Measurements from ENCODE around the gene RUFY1. TPM values are rescaled to one million over a fixed set of nuclear protein-coding genes. Genes with fewer than 3 reads are reported as not detected.

The RUFY1 gene
- polyA plus RNA-seq, 1 donor from 2014 or later, result 31.3 TPM

- H3K79me2 ChIP-seq (replicated peaks; ENCODE audit: insufficient read depth, low read length), result peaks cover 65% of the 10 kb centered on the region
- peak overlapping the region; percentile 100 for H3K9ac ChIP-seq (ENCODE audit: low read length)
- peak overlapping the region; percentile 84 for H3K4me2 ChIP-seq (ENCODE audit: low read length)
- H3K27ac ChIP-seq (ENCODE audit: low read length), result no peak overlapping the region
- H3K4me3 ChIP-seq (ENCODE audit: low read length), result peak overlapping the region; percentile 99
- no peak overlapping the region for H2AFZ ChIP-seq (ENCODE audit: low read depth, low read length)
- no peaks in the 10 kb centered on the region for H3F3A ChIP-seq (ENCODE audit: insufficient read depth, low read length, poor library complexity, severe bottlenecking)
- TF ChIP-seq CTCF (IDR thresholded peaks at IDR 0.05; ENCODE audit: poor library complexity, severe bottlenecking), result no peak
- TF ChIP-seq RAD21 (conservative IDR thresholded peaks at IDR 0.05), result no peak
- TF ChIP-seq, protein P1, sequence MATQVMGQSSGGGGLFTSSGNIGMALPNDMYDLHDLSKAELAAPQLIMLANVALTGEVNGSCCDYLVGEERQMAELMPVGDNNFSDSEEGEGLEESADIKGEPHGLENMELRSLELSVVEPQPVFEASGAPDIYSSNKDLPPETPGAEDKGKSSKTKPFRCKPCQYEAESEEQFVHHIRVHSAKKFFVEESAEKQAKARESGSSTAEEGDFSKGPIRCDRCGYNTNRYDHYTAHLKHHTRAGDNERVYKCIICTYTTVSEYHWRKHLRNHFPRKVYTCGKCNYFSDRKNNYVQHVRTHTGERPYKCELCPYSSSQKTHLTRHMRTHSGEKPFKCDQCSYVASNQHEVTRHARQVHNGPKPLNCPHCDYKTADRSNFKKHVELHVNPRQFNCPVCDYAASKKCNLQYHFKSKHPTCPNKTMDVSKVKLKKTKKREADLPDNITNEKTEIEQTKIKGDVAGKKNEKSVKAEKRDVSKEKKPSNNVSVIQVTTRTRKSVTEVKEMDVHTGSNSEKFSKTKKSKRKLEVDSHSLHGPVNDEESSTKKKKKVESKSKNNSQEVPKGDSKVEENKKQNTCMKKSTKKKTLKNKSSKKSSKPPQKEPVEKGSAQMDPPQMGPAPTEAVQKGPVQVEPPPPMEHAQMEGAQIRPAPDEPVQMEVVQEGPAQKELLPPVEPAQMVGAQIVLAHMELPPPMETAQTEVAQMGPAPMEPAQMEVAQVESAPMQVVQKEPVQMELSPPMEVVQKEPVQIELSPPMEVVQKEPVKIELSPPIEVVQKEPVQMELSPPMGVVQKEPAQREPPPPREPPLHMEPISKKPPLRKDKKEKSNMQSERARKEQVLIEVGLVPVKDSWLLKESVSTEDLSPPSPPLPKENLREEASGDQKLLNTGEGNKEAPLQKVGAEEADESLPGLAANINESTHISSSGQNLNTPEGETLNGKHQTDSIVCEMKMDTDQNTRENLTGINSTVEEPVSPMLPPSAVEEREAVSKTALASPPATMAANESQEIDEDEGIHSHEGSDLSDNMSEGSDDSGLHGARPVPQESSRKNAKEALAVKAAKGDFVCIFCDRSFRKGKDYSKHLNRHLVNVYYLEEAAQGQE (IDR thresholded peaks at IDR 0.05; ENCODE audit: borderline replicate concordance), result no peak
- no peak for TF ChIP-seq EZH2 (IDR thresholded peaks at IDR 0.05; ENCODE audit: borderline replicate concordance, insufficient read depth, low read length, poor library complexity, severe bottlenecking)
- TF ChIP-seq POLR2AphosphoS5 (IDR thresholded peaks at IDR 0.05), result no peak
- no peak for TF ChIP-seq EP300 (conservative IDR thresholded peaks at IDR 0.05; ENCODE audit: poor library complexity, severe bottlenecking)
- TF ChIP-seq TAF1 (IDR thresholded peaks at IDR 0.05; ENCODE audit: low read depth), result no peak
- no peak for TF ChIP-seq MXI1 (conservative IDR thresholded peaks at IDR 0.05; ENCODE audit: poor library complexity, severe bottlenecking)
- H3K9me3 ChIP-seq (ENCODE audit: low read length), result no peaks in the 10 kb centered on the region
- H3K9me2 ChIP-seq (ENCODE audit: insufficient read depth, low read length), result no peaks in the 10 kb centered on the region
- H3K36me3 ChIP-seq (ENCODE audit: insufficient read depth, low read length), result peaks cover 32% of the 10 kb centered on the region
- H3K27me3 ChIP-seq (ENCODE audit: insufficient read depth, low read depth, low read length), result no peaks in the 10 kb centered on the region
- H4K20me1 ChIP-seq (ENCODE audit: insufficient read depth), result peaks cover 55% of the 10 kb centered on the region
These were observed 71.3 kb downstream of the RUFY1 start for GRCh38 chr5:179621551-179622214.

- Histone ChIP-seq H3K9ac (ENCODE audit: low read length) (peak within 1 kb of the TSS; percentile 100), H3K36me3 (ENCODE audit: insufficient read depth, low read length) (peaks cover 17% of the 10 kb centered on the region), H3K27ac (ENCODE audit: low read length) (peak within 1 kb of the TSS; percentile 100), H4K20me1 (ENCODE audit: insufficient read depth) (peaks cover 44% of the 10 kb centered on the region), H2AFZ (ENCODE audit: low read depth, low read length) (peak within 1 kb of the TSS; percentile 74), H3K4me3 (ENCODE audit: low read length) (peak within 1 kb of the TSS; percentile 99), H3K27me3 (ENCODE audit: insufficient read depth, low read depth, low read length) (no peaks in the 10 kb centered on the region), H3K4me2 (ENCODE audit: low read length) (peak within 1 kb of the TSS; percentile 84), H3F3A (ENCODE audit: insufficient read depth, low read length, poor library complexity, severe bottlenecking) (no peaks in the 10 kb centered on the region), H3K79me2 (replicated peaks; ENCODE audit: insufficient read depth, low read length) (peaks cover 49% of the 10 kb centered on the region), H3K9me3 (ENCODE audit: low read length) (no peaks in the 10 kb centered on the region), H3K9me2 (ENCODE audit: insufficient read depth, low read length) (no peaks in the 10 kb centered on the region)
- TF ChIP-seq, protein P1 (IDR thresholded peaks at IDR 0.05; ENCODE audit: borderline replicate concordance), result peak; percentile 82
- TF ChIP-seq EZH2 (IDR thresholded peaks at IDR 0.05; ENCODE audit: borderline replicate concordance, insufficient read depth, low read length, poor library complexity, severe bottlenecking), result no peak
- TF ChIP-seq RAD21 (conservative IDR thresholded peaks at IDR 0.05), result peak; percentile 26
- TF ChIP-seq SMC3 (conservative IDR thresholded peaks at IDR 0.05; ENCODE audit: poor library complexity), result peak; percentile 30
- peak; percentile 99 for TF ChIP-seq POLR2AphosphoS5 (IDR thresholded peaks at IDR 0.05)
- TF ChIP-seq CTCF (IDR thresholded peaks at IDR 0.05; ENCODE audit: poor library complexity, severe bottlenecking), result no peak
- no peak for TF ChIP-seq EP300 (conservative IDR thresholded peaks at IDR 0.05; ENCODE audit: poor library complexity, severe bottlenecking)
- TF ChIP-seq MXI1 (conservative IDR thresholded peaks at IDR 0.05; ENCODE audit: poor library complexity, severe bottlenecking), result peak; percentile 93
- peak; percentile 57 for TF ChIP-seq TAF1 (IDR thresholded peaks at IDR 0.05; ENCODE audit: low read depth)
These were observed 72.9 kb downstream of the RUFY1 start, which contains the start of gene HNRNPH1 for GRCh38 chr5:179623003-179623905. TSS of gene HNRNPH1 (minus strand) at chr5:179623671. CDS start at chr5:179623133, 538 bp downstream.

Data from neural cell (in vitro differentiated cells).